ENCODE measurements around the gene C1QTNF12. TPM values are rescaled to one million over a fixed set of nuclear protein-coding genes. Genes with fewer than 3 reads are reported as not detected.

The C1QTNF12 gene
- total RNA-seq, 4 donors from 2014 or later: 1.1 to 2.3 (median 1.4) TPM; not detected in 1

DNA sequence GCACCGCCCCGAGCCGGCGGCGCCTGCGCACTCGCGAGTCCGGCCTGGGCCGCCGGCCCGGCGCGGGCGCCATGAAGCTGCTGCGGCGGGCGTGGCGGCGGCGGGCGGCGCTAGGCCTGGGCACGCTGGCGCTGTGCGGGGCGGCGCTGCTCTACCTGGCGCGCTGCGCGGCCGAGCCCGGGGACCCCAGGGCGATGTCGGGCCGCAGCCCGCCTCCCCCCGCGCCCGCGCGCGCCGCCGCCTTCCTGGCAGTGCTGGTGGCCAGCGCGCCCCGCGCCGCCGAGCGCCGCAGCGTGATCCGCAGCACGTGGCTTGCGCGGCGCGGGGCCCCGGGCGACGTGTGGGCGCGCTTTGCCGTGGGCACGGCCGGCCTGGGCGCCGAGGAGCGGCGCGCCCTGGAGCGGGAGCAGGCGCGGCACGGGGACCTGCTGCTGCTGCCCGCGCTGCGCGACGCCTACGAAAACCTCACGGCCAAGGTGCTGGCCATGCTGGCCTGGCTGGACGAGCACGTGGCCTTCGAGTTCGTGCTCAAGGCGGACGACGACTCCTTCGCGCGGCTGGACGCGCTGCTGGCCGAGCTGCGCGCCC, 14.2 kb downstream of the C1QTNF12 start, which contains the start of gene B3GALT6:
Gene B3GALT6 (plus strand): TSS at position 30 of the 588 bp plus-strand sequence. CDS start 42 bp downstream, at position 72.
- TF ChIP-seq, protein P1, sequence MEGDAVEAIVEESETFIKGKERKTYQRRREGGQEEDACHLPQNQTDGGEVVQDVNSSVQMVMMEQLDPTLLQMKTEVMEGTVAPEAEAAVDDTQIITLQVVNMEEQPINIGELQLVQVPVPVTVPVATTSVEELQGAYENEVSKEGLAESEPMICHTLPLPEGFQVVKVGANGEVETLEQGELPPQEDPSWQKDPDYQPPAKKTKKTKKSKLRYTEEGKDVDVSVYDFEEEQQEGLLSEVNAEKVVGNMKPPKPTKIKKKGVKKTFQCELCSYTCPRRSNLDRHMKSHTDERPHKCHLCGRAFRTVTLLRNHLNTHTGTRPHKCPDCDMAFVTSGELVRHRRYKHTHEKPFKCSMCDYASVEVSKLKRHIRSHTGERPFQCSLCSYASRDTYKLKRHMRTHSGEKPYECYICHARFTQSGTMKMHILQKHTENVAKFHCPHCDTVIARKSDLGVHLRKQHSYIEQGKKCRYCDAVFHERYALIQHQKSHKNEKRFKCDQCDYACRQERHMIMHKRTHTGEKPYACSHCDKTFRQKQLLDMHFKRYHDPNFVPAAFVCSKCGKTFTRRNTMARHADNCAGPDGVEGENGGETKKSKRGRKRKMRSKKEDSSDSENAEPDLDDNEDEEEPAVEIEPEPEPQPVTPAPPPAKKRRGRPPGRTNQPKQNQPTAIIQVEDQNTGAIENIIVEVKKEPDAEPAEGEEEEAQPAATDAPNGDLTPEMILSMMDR (IDR thresholded peaks at IDR 0.05; ENCODE audit: low read depth): no peak

DNA sequence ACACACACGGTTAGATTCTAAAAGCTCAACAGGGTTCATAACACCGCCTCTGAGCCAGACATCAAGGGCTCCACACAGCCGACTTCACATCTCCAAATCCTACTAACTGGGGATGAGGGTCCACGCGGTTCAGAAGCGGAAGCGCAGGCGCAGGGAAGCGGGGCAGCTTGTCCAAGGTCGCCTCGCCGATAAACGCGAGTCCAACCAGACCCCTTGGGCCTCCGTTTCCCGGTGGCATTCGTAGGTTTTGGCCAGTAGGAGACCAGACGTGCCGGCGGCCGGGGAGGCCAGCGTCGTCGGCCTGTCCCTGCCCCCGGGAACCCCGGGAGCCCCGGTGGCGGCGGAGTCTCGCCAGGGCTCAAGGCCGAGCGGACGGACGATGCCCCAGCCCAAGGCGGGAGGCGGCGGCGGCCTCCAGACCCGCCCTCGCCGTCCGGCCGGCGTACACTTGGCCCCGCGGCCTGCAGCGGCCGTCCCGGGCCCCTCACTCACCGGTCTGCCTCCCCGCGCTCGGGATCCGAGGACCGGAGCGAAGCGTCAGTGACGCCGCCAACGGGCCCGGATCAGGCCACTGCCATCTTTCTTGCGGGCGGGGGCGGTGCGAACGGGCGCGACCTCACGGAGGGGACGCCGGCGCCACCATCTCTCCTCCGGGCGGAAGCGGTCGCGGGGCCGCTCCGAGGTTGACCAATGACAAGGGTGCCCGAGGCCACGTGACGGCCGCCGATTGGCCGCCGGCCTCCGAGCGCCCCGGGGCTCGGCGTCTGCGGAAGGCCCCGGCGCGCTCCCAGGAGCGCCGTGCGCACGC, 14.9 kb downstream of the C1QTNF12 start, which contains the start of gene SDF4:
Gene SDF4 (minus strand): TSS at position 602 of the 808 bp plus-strand sequence. CDS start 3,229 bp downstream, outside the sequence.
- TF ChIP-seq, protein P1 (IDR thresholded peaks at IDR 0.05; ENCODE audit: low read depth): no peak

DNA sequence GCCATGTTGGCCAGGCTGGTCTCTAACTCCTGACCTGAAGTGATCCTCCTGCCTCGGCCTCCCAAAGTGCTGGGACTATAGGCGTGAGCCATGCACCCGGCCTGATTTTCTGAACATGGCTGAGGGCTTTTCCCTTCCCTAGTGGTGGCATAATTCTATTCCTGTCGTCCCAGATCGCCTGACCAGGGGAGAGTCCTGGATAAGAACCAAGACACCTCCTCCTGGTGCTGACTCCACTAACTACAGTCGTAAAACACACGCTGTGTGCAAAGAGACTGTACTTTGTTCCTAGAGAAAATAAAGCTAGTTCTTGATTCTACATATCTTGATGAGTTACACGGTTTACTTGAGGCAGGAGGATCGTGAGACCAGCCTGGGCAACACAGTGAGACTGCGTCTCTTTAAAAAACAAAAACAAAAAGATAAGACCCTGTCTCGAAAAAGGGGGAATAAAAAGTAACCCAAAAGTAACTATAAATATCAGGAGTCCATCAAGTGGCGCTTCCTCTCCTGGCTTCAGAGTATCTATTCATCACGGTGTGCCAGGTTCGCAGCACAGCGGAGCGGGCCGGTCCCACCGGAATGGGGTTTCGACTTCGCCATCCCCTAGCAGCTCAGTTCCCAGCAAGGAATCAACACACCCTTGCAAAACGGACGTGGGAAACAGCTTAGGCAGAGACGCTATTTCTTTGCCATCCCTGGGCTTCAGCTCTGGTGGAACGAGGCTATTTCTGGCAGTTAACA, 15.7 kb downstream of the C1QTNF12 start:
- TF ChIP-seq, protein P1 (IDR thresholded peaks at IDR 0.05; ENCODE audit: low read depth): no peak

DNA sequence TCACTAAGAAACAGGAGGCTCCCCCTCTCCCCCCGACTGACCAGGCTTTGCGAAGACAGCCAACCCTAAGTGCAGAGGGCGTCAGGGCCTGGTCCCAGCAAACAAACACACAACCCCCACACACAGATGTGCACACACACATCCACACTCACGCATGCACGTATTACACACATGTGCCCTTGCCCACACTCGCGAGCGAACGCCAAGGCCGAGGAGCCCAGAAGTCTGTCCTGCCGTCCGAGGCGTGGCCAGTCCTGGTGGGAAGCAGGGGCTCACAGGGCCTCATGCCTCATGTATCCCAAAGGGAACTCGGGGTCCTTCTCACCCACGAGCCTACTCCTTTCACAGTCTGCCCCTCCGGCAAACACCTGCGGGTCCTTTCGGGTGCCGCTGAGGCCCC, 16.8 kb downstream of the C1QTNF12 start:
- TF ChIP-seq, protein P1 (IDR thresholded peaks at IDR 0.05; ENCODE audit: low read depth): no peak

DNA sequence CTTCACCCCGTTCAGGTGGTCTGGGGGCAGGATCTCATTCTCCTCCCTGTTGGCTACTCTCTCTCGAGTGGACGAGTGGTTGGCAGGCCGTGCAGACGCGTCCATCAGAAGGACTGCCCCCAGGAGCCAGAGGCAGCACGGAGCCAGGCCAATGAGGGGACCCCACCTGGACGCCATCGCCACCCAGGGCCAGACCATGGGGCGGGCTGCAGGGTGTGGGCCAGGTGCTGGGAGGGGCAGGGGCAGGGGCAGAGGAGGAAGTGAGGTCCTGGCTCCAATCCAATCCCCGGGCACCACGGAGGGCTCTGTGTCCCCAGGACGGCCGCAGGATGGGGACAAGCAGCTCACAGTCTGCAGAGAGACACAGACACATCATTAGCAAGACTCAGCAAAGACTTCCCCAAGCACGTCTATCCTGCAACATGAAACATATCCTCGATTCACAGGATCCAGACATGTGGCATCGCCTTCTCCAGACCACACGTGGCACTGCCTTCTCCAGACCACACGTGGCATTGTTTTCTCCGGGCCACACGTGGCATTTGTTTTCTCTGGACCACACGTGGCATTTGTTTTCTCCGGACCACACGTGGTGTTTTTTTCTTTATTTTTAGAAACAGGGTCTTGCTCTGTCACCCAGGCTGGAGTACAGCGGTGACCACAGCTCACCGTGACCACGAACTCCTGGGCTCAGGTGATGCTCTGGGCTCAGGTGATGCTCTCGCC, 17.8 kb downstream of the C1QTNF12 start:
- TF ChIP-seq, protein P1 (IDR thresholded peaks at IDR 0.05; ENCODE audit: low read depth): no peak

DNA sequence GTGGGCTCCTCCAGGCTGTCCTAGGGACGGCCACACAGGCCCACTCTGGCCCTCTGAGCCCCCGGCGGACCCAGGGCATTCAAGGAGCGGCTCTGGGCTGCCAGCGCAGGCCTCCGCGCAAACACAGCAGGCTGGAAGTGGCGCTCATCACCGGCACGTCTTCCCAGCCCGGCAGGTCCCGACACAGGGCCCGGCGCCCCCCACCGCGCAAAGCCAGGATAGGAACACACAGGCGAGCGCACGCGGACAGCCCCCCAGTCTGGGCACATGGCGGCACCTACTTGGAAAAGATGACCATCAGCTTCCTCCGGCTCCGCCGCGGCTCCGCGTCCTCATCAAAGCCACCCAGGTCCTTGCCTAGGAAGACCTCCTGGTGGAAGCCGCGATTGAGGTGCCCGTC, 18.3 kb downstream of the C1QTNF12 start:
- TF ChIP-seq, protein P1 (IDR thresholded peaks at IDR 0.05; ENCODE audit: low read depth): no peak

Measured in subcutaneous adipose tissue (tissue), 4 donors.